PFSK-1 (cell line): ENCODE results near the gene FMO4.

Experiments
- POLR2AphosphoS5 ChIP-seq: IDR thresholded peaks from 2 replicates; pipeline ENCODE4 v1.6.1; 2012; ENCODE audit warnings: low read depth, mild to moderate bottlenecking, control low read depth, low read length, moderate library complexity
- REST ChIP-seq, 2 experiments: IDR thresholded peaks; 2 replicates each; pipeline versions ENCODE4 v1.6.1 to v1.8.0; 2011 to 2012; ENCODE audit warnings: low read depth in 2 of 2, low read length in 2 of 2, control low read depth in 1 of 2, inconsistent platforms in 1 of 2, mild to moderate bottlenecking in 1 of 2, moderate library complexity in 1 of 2; ENCODE audit not compliant: insufficient read depth in 1 of 2
- SIN3A ChIP-seq: IDR thresholded peaks from 2 replicates; pipeline ENCODE4 v1.6.1; 2012; ENCODE audit warnings: mild to moderate bottlenecking, low read length, moderate library complexity, borderline replicate concordance; ENCODE audit not compliant: insufficient read depth
- TAF1 ChIP-seq: IDR thresholded peaks from 2 replicates; pipeline ENCODE4 v1.6.1; 2012; ENCODE audit warnings: low read length, control low read depth, borderline replicate concordance; ENCODE audit not compliant: insufficient read depth

GRCh38 chr1:171270806-171271205 is 43.2 kb upstream of the FMO4 start:
- no peak for TF ChIP-seq TAF1
- no peak for TF ChIP-seq POLR2AphosphoS5
- TF ChIP-seq REST (IDR thresholded peaks at IDR 0.05; ENCODE audit: insufficient read depth in 1 of 2, low read depth in 2 of 2, low read length in 2 of 2) = no peak
- no peak for TF ChIP-seq SIN3A
